Left forelimb (tissue), 1 donor: ENCODE data around the gene RET.

Experiments used
- DNase-seq: peaks from one replicate; pipeline ENCODE4 v3.0.0-alpha.2; 2018; ENCODE audit warnings: low spot score

RET gene

DNA sequence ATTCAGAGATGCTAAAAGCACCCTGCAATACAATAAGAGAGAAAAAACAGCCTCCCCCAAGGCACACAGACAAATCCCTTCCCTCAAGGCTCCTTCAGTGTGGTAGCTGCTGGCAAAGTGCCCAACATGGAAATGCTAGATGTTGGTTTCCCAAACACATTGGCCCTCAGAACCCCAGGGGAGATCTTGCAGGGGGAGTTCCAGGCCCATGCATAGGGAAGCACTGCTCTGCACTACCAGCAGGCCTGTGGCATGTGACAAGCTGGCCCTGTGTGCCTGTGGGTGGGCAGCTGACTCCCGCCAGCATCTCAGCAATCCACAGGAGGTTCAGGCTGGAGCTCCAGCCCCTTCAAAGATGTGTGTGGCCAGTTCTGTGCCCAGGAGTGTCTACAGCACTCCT, 44.6 kb downstream of the RET start:
- DNase-seq: peak; percentile 57

GRCh38 chr10:43122096-43122495, 45.2 kb downstream of the RET start:
- peak; percentile 42 for DNase-seq

DNA sequence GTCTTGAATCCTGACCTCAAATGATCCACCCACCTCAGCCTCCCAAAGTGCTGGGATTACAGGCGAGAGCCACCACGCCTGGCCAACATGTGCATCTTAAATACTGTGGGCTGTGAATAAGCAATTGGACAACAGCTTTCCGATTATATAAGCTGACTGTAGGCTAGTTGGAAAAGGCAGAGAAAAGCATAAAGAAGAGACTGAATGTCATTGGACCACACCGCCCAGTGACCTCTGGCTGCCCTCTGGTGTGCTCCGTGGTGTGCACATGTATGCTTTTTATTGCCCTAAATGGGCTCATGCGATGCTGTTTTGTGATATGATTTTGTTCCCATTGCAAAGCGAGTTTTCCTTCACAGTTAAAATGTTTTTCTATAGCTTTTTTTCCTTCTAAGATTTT, 46.0 kb downstream of the RET start:
- DNase-seq: no peak

GRCh38 chr10:43123361-43124093, 46.7 kb downstream of the RET start:
- DNase-seq: peak; percentile 33

GRCh38 chr10:43124094-43124521, 47.2 kb downstream of the RET start:
- no peak for DNase-seq

GRCh38 chr10:43124574-43125273, 47.9 kb downstream of the RET start:
- DNase-seq: peak; percentile 41

DNA sequence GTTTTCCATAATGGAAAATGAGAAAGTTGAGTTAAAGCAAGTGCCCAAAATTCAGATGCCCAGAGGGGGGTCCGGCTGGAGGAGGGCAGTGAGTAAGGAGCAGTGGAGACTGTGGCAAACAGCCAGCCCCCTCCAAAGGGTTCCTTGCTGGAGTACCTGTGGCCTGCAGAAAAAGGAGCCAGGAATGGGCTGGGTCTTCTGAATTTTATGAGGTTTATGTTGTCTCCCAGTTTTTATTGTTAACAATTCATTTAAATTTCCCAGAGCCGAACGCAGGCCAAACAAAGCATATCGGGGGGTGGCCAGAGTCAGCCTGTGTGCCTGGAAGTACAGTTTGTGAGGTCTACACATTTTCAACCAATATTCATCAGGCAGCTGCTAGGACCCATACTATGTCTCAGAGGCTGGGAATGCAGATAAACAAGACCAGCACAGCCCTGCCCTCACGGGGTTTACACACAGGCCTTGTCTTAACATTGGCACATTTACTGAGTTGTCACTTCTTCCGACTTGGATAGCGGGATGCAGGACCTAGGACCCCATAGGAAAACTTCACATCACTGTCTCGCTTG, 48.5 kb downstream of the RET start:
- peak; percentile 33 for DNase-seq

DNA sequence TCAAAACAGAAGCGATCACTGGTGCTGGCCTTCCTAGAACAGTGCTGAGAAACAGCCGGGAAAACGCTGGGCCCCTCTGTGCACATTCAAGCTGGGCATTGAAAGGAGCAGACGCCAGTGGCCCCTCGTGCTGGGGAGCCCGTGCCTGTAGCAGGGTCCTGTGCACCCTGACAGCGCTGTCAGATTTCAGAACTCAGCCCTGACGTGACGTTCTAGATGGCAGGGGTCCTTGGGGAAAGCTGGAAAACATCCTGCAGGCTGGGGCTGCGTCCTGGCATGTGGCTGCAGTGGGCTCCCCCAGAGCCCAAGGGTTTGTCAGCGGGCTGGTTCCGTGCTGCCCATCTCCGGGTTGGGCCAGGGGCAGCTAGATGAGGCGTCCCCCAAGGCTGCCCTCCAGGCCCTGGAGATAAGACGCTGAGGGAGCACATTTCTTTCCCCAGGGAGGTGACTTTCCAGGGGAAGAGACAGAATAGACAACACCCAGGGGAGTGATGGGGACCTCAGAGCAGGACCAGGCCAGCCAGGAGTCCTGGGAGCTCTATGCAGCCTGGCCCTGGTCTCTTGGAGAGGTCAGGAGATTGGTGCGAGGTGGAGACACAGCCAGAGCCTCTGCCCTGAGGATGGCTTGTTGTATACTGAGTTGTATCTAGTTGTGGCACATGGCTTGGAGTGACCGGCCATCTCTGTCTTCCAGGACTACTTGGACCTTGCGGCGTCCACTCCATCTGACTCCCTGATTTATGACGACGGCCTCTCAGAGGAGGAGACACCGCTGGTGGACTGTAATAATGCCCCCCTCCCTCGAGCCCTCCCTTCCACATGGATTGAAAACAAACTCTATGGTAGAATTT, 49.2 kb downstream of the RET start:
- peak; percentile 38 for DNase-seq

GRCh38 chr10:43126759-43127424, 50.0 kb downstream of the RET start:
- no peak for DNase-seq

GRCh38 chr10:43127442-43127841, 50.6 kb downstream of the RET start:
- DNase-seq: no peak

DNA sequence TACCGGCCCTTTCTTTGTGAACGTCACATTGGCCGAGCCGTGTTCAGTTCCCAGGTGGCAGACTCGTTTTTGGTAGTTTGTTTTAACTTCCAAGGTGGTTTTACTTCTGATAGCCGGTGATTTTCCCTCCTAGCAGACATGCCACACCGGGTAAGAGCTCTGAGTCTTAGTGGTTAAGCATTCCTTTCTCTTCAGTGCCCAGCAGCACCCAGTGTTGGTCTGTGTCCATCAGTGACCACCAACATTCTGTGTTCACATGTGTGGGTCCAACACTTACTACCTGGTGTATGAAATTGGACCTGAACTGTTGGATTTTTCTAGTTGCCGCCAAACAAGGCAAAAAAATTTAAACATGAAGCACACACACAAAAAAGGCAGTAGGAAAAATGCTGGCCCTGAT, 51.5 kb downstream of the RET start:
- no peak for DNase-seq

DNA sequence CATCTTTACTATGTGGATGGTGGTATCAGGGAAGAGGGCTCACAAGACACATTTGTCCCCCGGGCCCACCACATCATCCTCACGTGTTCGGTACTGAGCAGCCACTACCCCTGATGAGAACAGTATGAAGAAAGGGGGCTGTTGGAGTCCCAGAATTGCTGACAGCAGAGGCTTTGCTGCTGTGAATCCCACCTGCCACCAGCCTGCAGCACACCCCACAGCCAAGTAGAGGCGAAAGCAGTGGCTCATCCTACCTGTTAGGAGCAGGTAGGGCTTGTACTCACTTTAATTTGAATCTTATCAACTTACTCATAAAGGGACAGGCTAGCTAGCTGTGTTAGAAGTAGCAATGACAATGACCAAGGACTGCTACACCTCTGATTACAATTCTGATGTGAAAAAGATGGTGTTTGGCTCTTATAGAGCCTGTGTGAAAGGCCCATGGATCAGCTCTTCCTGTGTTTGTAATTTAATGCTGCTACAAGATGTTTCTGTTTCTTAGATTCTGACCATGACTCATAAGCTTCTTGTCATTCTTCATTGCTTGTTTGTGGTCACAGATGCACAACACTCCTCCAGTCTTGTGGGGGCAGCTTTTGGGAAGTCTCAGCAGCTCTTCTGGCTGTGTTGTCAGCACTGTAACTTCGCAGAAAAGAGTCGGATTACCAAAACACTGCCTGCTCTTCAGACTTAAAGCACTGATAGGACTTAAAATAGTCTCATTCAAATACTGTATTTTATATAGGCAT, 52.3 kb downstream of the RET start:
- DNase-seq: peak; percentile 57

- DNase-seq: no peak
Observed at GRCh38 chr10:43130770-43131171, 53.9 kb downstream of the RET start.

- no peak for DNase-seq
Observed at GRCh38 chr10:43131256-43131655, 54.4 kb downstream of the RET start.

- no peak for DNase-seq
Observed at GRCh38 chr10:43131906-43132305, 55.0 kb downstream of the RET start.

- no peak for DNase-seq
Observed at GRCh38 chr10:43132867-43133787, 56.3 kb downstream of the RET start.

DNA sequence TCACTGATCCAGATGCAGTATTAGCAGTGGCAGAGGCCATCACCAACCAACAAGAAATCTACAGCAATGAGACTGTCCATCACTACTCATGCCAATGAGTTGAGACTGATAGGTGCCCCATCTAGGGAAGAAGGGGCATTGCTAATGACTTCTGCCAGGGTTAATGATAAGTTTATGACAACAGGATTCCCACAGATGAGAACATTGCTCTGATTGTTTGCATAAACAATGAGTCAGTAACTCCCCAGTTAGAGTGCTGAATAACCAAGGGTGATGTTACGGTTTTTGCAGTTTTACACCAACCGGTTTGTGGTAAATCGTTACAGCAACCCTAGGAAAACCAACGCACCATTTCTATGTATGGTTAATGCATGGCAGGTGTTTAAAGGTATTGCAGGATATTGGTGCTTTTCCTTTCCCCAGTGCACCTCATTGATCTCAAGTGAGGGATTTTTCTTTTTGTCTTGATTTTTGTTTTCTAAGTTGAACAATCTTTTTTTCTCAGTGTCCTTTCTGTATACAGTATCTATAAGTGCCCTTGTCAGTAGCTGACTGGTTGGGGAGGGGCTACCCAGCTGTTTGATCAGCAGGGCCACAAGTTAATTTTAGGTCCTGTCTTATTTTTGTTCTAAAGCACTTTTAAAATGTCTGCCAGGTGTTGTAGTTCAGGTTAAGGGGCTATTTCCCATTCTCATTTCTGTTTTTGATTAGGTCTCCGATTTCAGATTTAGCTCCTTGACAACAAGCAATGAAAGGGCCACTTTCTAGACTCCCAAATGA, 57.4 kb downstream of the RET start:
- no peak for DNase-seq

DNA sequence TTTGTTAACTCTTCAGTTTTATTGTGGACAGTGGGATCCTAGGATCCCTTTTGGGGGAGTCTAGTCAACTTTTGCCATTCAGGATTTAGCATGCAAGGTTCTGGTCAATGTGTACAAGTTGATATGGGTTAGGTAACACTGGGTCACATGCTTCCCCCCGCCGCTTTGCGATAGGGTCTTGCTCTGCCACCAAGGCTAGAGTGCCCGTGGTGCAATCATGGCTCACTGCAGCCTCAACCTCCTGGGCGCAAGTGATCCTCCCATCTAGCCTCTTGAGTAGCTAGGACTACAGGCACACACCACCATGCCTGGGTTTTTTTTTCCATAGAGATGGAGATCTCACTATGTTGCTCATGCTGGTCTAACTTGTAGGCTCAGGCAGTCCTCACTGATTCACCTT, 58.2 kb downstream of the RET start:
- no peak for DNase-seq

- no peak for DNase-seq
Observed at GRCh38 chr10:43135656-43136055, 58.8 kb downstream of the RET start.
